Measurements from ENCODE around the gene RTCA.
"Not testable (repeated sequence)": the region's sequence is repeated elsewhere in the genome, so short reads cannot be mapped to it uniquely, and the experiment has no call there.

RTCA gene

GRCh38 chr1:100308777-100309176 is 42.8 kb downstream of the RTCA start:
- DNase-seq (ENCODE audit: low spot score) = no peak

DNA sequence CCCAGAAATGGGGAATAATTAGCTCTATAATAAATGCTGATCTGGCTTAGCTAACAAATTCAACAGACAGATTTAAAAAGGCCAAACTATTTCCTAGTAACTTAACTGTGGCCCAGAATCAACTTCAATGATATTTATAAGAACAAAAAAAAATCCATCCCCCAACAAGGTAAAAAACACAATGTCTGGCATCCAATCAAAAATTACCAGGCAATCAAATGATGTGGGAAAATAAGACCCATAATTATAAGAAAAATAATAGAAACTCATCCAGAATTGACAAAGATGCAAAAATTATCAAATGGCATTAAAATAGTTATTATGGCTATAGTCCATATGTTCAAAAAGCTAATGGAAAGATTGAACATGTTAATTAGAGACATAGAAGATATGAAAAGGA is 43.8 kb downstream of the RTCA start:
- DNase-seq (ENCODE audit: low spot score) = no peak

DNA sequence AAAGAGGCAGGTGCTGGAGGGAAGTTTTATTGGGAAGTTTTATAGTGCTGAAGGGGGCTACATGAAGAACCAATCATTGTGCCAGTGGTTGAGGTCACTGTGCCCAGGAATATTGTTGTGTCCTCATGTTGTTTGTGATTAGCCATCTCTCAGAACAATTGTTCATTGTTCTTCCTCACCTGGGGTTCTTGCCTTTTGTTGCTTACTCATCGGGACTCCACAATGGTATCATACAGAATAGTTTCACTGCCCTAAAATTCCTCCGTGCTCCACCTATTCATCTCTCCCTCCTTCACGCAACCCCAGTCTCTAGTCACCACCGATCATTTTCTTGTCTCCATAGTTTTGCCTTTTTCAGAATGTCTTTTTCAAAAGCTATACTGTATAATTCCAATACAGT is 47.4 kb downstream of the RTCA start:
- no peak for DNase-seq (ENCODE audit: low spot score)

DNA sequence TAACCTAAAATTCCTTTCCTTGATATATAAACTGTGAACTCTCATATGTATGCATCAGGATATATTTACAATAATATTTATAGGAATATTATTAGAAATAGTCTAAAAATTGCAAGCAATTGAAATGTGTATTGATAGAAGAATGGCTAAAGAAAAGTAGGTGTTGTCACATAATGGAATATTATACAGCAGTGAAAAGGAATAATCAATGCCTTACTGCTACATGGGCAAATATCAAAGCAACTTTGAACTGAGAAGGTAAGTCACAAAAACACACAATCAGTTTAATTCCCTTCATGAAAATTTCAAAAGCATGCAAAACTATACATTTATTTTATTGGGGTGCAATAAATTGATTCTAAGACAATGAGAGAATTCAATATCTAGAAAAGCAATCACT is 50.6 kb downstream of the RTCA start:
- DNase-seq (ENCODE audit: low spot score) = no peak

DNA sequence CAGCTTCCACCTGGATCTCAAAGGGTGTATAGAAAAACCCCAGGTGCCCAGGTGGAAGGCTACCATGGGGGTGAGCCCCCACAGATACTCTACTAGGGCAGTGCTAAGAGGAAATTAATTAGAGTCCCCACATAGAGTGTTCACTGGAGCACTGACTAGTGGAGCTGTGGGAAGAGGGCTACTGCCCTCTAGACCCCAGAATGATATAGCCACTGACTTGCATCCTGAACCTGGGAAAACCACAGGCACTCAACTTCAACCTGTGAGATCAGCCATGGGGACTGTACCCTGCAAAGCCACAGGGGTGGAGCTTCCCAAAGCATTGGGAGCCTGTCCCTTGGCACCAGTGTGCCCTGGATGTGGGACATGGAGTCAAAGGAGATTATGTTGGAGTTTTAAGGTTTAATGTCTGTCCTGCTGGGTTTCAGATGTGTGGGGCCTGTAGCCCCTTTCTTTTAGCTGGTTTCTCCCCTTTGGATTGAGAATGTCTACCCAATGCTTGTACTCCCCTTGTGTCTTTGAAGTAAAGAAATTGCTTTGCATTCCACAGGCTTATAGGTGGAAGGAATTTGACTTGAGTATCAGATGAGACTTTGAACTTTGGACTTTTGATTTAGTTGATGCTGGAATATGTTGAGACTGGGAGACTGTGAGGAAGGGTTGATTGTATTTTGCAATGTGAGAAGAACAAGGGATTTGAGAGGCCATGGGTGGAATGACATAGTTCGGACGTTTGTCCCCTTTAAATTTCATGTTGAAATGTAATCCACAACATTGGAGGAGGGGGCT is 54.5 kb downstream of the RTCA start:
- DNase-seq (ENCODE audit: low spot score) = no peak

DNA sequence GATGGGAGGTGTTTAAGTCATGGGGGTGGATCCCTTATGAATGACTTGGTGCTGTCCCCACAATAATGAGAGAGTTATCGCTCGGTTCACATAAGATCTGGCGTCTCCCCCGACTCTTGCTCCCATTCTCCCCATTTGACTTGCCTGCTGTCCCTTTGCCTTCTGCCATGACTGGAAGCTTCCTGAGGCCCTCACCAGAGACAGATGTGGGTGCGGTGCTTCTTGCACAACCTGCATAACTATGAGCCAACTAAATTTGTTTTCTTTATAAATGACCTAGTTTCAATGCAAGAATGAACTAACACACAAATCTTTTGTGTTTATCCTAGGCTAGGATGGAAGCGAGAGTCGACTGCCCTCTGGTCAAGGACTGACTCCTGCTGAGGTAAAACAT is 55.1 kb downstream of the RTCA start:
- DNase-seq (ENCODE audit: low spot score) = no peak

- no peak for DNase-seq (ENCODE audit: low spot score)
Observed at GRCh38 chr1:100321506-100321905, 55.5 kb downstream of the RTCA start.

- DNase-seq (ENCODE audit: low spot score) = no peak
Observed at GRCh38 chr1:100322436-100323211, 56.6 kb downstream of the RTCA start.

GRCh38 chr1:100323419-100324106 is 57.5 kb downstream of the RTCA start:
- no peak for DNase-seq (ENCODE audit: low spot score)

GRCh38 chr1:100325415-100326324 is 59.7 kb downstream of the RTCA start:
- no peak for DNase-seq (ENCODE audit: low spot score)

DNA sequence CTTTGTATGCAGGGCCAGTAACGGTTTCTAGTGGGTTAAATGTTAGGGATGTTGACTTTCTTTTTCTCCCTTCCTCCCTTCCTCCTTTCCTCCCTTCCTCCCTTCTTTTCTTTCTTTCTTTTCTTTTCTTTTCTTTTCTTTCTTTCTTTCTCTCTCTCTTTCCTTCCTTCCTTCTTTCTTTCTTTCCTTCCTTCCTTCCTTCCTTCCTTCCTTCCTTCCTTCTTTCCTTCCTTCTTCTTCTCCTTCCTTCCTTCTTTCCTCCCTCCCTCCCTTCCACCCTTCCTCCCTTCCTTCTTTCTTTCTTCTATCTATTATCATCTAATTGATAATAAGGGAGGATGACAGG is 60.3 kb downstream of the RTCA start:
- not testable (repeated sequence) for DNase-seq (ENCODE audit: low spot score)

GRCh38 chr1:100328133-100328532 is 62.1 kb downstream of the RTCA start:
- DNase-seq (ENCODE audit: low spot score) = no peak

GRCh38 chr1:100331146-100331545 is 65.1 kb downstream of the RTCA start:
- DNase-seq (ENCODE audit: low spot score) = not testable (repeated sequence)

- no peak for DNase-seq (ENCODE audit: low spot score)
Observed at GRCh38 chr1:100332331-100332730, 66.3 kb downstream of the RTCA start.

DNA sequence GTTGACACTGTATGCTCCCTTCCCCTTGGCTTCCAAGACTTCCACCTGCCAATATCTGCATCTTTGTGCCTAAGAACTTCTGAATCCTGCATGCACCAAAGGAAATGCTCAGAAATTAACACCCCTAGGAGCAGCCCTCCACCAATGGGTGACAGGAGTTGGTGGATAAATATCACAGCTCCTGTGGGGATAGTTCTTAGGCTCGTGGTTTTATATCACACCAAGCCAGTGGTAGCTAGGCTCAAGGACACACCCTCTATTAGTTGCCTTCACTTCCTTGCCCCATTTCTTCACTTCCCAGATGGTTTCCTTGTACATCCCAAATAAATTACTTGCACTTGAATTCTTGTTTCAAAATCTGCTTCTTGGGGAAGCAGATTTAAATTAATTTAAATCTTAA is 69.4 kb downstream of the RTCA start:
- DNase-seq (ENCODE audit: low spot score) = no peak

DNA sequence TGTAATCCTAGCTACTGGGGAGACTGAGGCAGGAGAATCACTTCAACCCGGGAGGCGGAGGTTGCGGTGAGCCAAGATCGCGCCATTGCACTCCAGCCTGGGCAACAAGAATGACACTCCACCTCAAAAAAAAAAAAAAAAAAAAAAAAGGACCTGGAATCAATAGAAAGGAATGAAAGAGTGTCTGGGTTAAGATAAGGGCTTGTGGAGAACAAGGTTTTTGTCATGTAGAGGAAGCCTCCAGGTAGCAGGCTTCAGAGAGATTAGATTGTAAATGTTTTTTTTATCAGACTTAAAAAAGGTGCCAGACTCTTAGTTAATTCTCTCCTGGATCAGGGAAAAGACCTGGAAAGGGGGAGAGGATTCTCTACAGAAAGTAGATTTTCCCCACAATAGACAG is 71.9 kb downstream of the RTCA start:
- not testable (repeated sequence) for DNase-seq (ENCODE audit: low spot score)

- not testable (repeated sequence) for DNase-seq (ENCODE audit: low spot score)
Observed at GRCh38 chr1:100339735-100340134, 73.7 kb downstream of the RTCA start.

GRCh38 chr1:100340494-100340893 is 74.5 kb downstream of the RTCA start:
- DNase-seq (ENCODE audit: low spot score) = no peak

DNA sequence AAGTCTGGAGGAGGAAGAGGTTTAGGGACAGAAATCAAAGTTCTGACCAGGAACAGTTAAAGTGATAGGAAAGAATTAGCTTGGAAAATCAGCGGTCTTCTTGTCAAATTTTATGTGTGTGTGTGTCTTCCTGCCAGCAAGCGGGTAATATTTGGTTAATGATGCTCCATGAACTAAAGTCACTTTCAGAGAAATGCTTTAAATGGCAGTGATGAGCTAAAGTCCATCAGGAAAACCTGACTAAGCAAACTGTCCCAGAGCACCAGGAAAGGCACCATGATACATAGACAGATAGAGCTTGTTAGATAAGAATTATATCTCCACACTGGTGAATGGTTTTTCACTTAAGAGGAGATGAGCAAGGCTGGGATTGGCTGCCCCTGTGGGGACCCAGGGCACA is 76.3 kb downstream of the RTCA start:
- DNase-seq (ENCODE audit: low spot score) = no peak

All from hepatic stellate cell (primary cell).